SK-N-SH treated with all-trans-retinoic acid at 6 μM for 48 hours (cell line): ENCODE data around the gene GDF7.

Experiments used
- ARNTL ChIP-seq: fragments of 450-650 bp; formaldehyde crosslinking; IDR thresholded peaks from 2 replicates; pipeline ENCODE4 v1.5.0; 2020; ENCODE audit warnings: low read depth, mild to moderate bottlenecking, moderate library complexity, borderline replicate concordance
- BACH2 ChIP-seq: fragments of 250-450 bp; sonication (Bioruptor Pico); IDR thresholded peaks from 2 replicates; pipeline ENCODE4 v1.9.0; 2021; ENCODE audit warnings: mild to moderate bottlenecking, borderline replicate concordance
- GLIS3 ChIP-seq: fragments of 250-450 bp; sonication (Bioruptor Pico); IDR thresholded peaks from 2 replicates; pipeline ENCODE4 v1.5.0; 2020; ENCODE audit warnings: mild to moderate bottlenecking, moderate library complexity
- ISL1 ChIP-seq: fragments of 250-450 bp; sonication (Bioruptor Pico); IDR thresholded peaks from 2 replicates; pipeline ENCODE4 v2.1.2; 2022; ENCODE audit warnings: mild to moderate bottlenecking, moderate library complexity
- OSR1 ChIP-seq: fragments of 250-450 bp; sonication (Bioruptor Pico); IDR thresholded peaks from 2 replicates; pipeline ENCODE4 v1.8.0; 2022; ENCODE audit warnings: moderate library complexity, mild to moderate bottlenecking, inconsistent platforms
- PATZ1 ChIP-seq: fragments of 250-450 bp; sonication (Bioruptor Pico); IDR thresholded peaks from 2 replicates; pipeline ENCODE4 v1.8.0; 2020; ENCODE audit warnings: mild to moderate bottlenecking, moderate library complexity, borderline replicate concordance
- PPARA ChIP-seq: fragments of 250-450 bp; sonication (Bioruptor Pico); IDR thresholded peaks from 2 replicates; pipeline ENCODE4 v1.5.0; 2020; ENCODE audit warnings: mild to moderate bottlenecking, borderline replicate concordance
- ZC3H10 ChIP-seq: fragments of 250-450 bp; sonication (Bioruptor Pico); IDR thresholded peaks from 2 replicates; pipeline ENCODE4 v1.5.1; 2021; ENCODE audit warnings: mild to moderate bottlenecking, moderate library complexity
- ZFP3 ChIP-seq: fragments of 250-450 bp; sonication (Bioruptor Pico); IDR thresholded peaks from 2 replicates; pipeline ENCODE4 v1.5.0; 2020; ENCODE audit warnings: mild to moderate bottlenecking, moderate library complexity
- ZFP30 ChIP-seq: fragments of 450-650 bp; formaldehyde crosslinking; IDR thresholded peaks from 2 replicates; pipeline ENCODE4 v1.5.0; 2022; ENCODE audit warnings: mild to moderate bottlenecking, moderate library complexity
- ZNF565 ChIP-seq: fragments of 450-650 bp; formaldehyde crosslinking; conservative IDR thresholded peaks from 2 replicates; pipeline ENCODE4 v1.5.0; 2020; ENCODE audit warnings: low read depth, mild to moderate bottlenecking, moderate library complexity

- no peak for TF ChIP-seq OSR1 (CRISPR knock-in tag)
- TF ChIP-seq ISL1 (CRISPR knock-in tag), result no peak
- no peak for TF ChIP-seq ZC3H10 (CRISPR knock-in tag)
- TF ChIP-seq PPARA (CRISPR knock-in tag), result no peak
- no peak for TF ChIP-seq ZFP30 (CRISPR knock-in tag)
- no peak for TF ChIP-seq ZFP3 (CRISPR knock-in tag)
- no peak for TF ChIP-seq GLIS3 (CRISPR knock-in tag)
- no peak for TF ChIP-seq BACH2 (CRISPR knock-in tag)
- no peak for TF ChIP-seq ZNF565
- no peak for TF ChIP-seq PATZ1 (CRISPR knock-in tag)
- no peak for TF ChIP-seq ARNTL
Measured at GRCh38 chr2:20618468-20618885, 48.5 kb upstream of the GDF7 start.
